ENCODE data around the gene CD79B.
"Not testable (repeated sequence)": the region's sequence is repeated elsewhere in the genome, so short reads cannot be mapped to it uniquely, and the experiment has no call there.

- not testable (repeated sequence) for TF ChIP-seq MYC (IDR thresholded peaks at IDR 0.05; ENCODE audit: low read depth, low read length); POLR2A (IDR thresholded peaks at IDR 0.05; ENCODE audit: extremely low read depth, insufficient read length); CTCF (IDR thresholded peaks at IDR 0.05; ENCODE audit: low read depth, low read length); MAX (IDR thresholded peaks at IDR 0.05; ENCODE audit: low read depth, low read length)
Measured at GRCh38 chr17:63922402-63922801, 9.7 kb downstream of the CD79B start.

Data from NB4 (cell line).